ENCODE measurements around the gene BHLHA15. TPM values are rescaled to one million over a fixed set of nuclear protein-coding genes. Genes with fewer than 3 reads are reported as not detected.

Gene BHLHA15
- total RNA-seq, 4 donors from 2014 or later: 2.0 to 7.3 TPM; not detected in 2

GRCh38 chr7:98234429-98235147 is 23.3 kb downstream of the BHLHA15 start:
- no peaks in the 10 kb centered on the region for H3K36me3 ChIP-seq
- no peaks in the 10 kb centered on the region for H3K9me3 ChIP-seq
- no peaks in the 10 kb centered on the region for H3K27me3 ChIP-seq
- WGBS, 2 donors (ENCODE audit: low coverage in 1 of 2): 92 to 96% methylated on average over 10 of the region's 10 CpGs
- no peak overlapping the region for H3K27ac ChIP-seq
- H3K4me3 ChIP-seq: no peak overlapping the region
- intact Hi-C loops (cut with DNase I; ENCODE audit: low total_unique reads) (no loop called here), in situ Hi-C loops (cut with MboI; ENCODE audit: low pct_ligation_motif_present in 1 of 4, low pct_unique_long_range_greater_than_20kb in 1 of 4, low sequenced_read_pairs in 3 of 4) (no loop called here)
- TF ChIP-seq CTCF (IDR thresholded peaks at IDR 0.05) (no peak), POLR2A (IDR thresholded peaks at IDR 0.05) (no peak), POLR2AphosphoS5 (IDR thresholded peaks at IDR 0.05) (no peak), EP300 (IDR thresholded peaks at IDR 0.05; ENCODE audit: low read depth) (no peak)
- H3K4me1 ChIP-seq: no peaks in the 10 kb centered on the region
- DNase-seq: no peak

GRCh38 chr7:98235901-98236300 is 24.7 kb downstream of the BHLHA15 start:
- DNase-seq: no peak
- 80 to 99% methylated on average over 1 to 11 of the region's 11 CpGs for WGBS, 2 donors (ENCODE audit: low coverage in 1 of 2)

DNA sequence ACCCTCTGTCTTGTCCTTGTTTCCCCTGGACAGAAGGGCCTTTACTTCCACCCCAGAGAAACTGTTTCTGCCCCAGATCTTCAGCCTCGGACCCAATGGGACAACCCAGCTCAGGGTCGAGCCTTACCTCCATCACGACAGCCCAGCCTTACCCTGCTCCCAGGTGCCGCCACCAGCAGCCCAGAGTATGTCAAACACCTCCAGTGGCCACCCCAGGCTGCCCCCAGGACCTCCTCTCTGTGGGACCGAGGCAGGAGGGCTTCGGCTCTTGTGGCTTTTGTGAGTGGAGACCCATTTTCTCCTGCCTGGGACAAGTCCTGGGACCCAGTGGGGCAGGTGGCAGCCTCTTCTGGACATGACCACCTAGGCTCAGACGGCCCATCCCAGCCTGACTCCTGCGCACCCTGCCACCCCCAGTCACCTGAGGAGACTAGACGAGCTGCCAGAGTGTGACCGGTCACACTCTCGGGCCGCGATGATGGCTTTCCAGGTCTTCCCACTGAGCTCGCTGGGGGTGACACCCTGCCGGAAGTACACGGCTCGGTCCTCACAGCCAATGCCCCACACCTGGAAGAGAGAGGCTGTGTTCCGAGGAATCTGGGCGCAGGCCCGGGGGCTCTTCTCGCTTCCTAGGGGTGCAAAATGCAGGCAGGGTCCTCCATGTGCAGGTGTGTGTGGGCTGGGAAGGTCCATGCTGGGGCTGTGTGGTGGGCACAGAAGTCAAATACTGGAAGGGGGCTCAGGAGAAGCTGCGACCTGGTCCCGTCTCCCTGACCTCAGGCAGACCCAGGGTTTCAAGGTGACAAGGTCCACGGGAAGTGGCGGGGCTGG is 25.3 kb downstream of the BHLHA15 start:
- WGBS, 2 donors (ENCODE audit: low coverage in 1 of 2): 95% methylated on average over 25 of the region's 25 CpGs; no CpG with 5 or more reads in 1 of the 2 donors
- intact Hi-C loops (cut with DNase I; ENCODE audit: low total_unique reads) (no loop called here), in situ Hi-C loops (cut with MboI; ENCODE audit: low pct_ligation_motif_present in 1 of 4, low pct_unique_long_range_greater_than_20kb in 1 of 4, low sequenced_read_pairs in 3 of 4) (no loop called here)
- no peak for DNase-seq
- Histone ChIP-seq H3K27me3 (no peaks in the 10 kb centered on the region), H3K27ac (no peak overlapping the region), H3K4me3 (no peak overlapping the region), H3K4me1 (no peaks in the 10 kb centered on the region), H3K9me3 (no peaks in the 10 kb centered on the region), H3K36me3 (no peaks in the 10 kb centered on the region)
- no peak for TF ChIP-seq CTCF (IDR thresholded peaks at IDR 0.05)
- TF ChIP-seq POLR2A (IDR thresholded peaks at IDR 0.05): no peak
- TF ChIP-seq POLR2AphosphoS5 (IDR thresholded peaks at IDR 0.05): no peak
- no peak for TF ChIP-seq EP300 (IDR thresholded peaks at IDR 0.05; ENCODE audit: low read depth)

More at GRCh38 chr7:98235901-98236300, 24.7 kb downstream of the BHLHA15 start:
- in situ Hi-C loops (cut with MboI; ENCODE audit: low pct_ligation_motif_present in 1 of 4, low pct_unique_long_range_greater_than_20kb in 1 of 4, low sequenced_read_pairs in 3 of 4) (no loop called here), intact Hi-C loops (cut with DNase I; ENCODE audit: low total_unique reads) (no loop called here)
- Histone ChIP-seq H3K27me3 (no peaks in the 10 kb centered on the region), H3K36me3 (no peaks in the 10 kb centered on the region), H3K27ac (no peak overlapping the region), H3K4me3 (no peak overlapping the region), H3K4me1 (no peaks in the 10 kb centered on the region), H3K9me3 (no peaks in the 10 kb centered on the region)
- TF ChIP-seq CTCF (IDR thresholded peaks at IDR 0.05) (no peak), POLR2AphosphoS5 (IDR thresholded peaks at IDR 0.05) (no peak), POLR2A (IDR thresholded peaks at IDR 0.05) (no peak), EP300 (IDR thresholded peaks at IDR 0.05; ENCODE audit: low read depth) (no peak)

GRCh38 chr7:98238076-98238475 is 26.8 kb downstream of the BHLHA15 start:
- TF ChIP-seq CTCF (IDR thresholded peaks at IDR 0.05) (no peak), EP300 (IDR thresholded peaks at IDR 0.05; ENCODE audit: low read depth) (no peak), POLR2A (IDR thresholded peaks at IDR 0.05) (no peak), POLR2AphosphoS5 (IDR thresholded peaks at IDR 0.05) (no peak)
- WGBS, 2 donors (ENCODE audit: low coverage in 1 of 2): 97 to 100% methylated on average over 1 to 4 of the region's 4 CpGs
- in situ Hi-C loops (cut with MboI; ENCODE audit: low pct_ligation_motif_present in 1 of 4, low pct_unique_long_range_greater_than_20kb in 1 of 4, low sequenced_read_pairs in 3 of 4) (no loop called here), intact Hi-C loops (cut with DNase I; ENCODE audit: low total_unique reads) (no loop called here)
- H3K4me3 ChIP-seq: no peak overlapping the region
- no peak for DNase-seq
- H3K9me3 ChIP-seq: no peaks in the 10 kb centered on the region
- no peaks in the 10 kb centered on the region for H3K27me3 ChIP-seq
- no peaks in the 10 kb centered on the region for H3K4me1 ChIP-seq
- no peaks in the 10 kb centered on the region for H3K36me3 ChIP-seq
- no peak overlapping the region for H3K27ac ChIP-seq

All from transverse colon (tissue), 4 donors.